Mammary epithelial cell (primary cell): ENCODE measurements around the gene METRN.

Source experiments
- EZH2 ChIP-seq: IDR thresholded peaks from 2 replicates; pipeline ENCODE4 v1.6.1; 2012; ENCODE audit warnings: low read length, inconsistent platforms, borderline replicate concordance
- TF ChIP-seq, protein P1 (sequence below), 2 donors: IDR thresholded peaks in 1 of 2; conservative IDR thresholded peaks in 1 of 2; 2 replicates each; pipeline ENCODE4 v1.5.1; 2011 to 2012; ENCODE audit warnings: inconsistent platforms in 2 of 2, low read length in 2 of 2, mild to moderate bottlenecking in 2 of 2, control low read depth in 1 of 2, low read depth in 1 of 2; ENCODE audit not compliant: insufficient read depth in 1 of 2; ENCODE audit errors: extremely low read depth in 1 of 2

DNA sequence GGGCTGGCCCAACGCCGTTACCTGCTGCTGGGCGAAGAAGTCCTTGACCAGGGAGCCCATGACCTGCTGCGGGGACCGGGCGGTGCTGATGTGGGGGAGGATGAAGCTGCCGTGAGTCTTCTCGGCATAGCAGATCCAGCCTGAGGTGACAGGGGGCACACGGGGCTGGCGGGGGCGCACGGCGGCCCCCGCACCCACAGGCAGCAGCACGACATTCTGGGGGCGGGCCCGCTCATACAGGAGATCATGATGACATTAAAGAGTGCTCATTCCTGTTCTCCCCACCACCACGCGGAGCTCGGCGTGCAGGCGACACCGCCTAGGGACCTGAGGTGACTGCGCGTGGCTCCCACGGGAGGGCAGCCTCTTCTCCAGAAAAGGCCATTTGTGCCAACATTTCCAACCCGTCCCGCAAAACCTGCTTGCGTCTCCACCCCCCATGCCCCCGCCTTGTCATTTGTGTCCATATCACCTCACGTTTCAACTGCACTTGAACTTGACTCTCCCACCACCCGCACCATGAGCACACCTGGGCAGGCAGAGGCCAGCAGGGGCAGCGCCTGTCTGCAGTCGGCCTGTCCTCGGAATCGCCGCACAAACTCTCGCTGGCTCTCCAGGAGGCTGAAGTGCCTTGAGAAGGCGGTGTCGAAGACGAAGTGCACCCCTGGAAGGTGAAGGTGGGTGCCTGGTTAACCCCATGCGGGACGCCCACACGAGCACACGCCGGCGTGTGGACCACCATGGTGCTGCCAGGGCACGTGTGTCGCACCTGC, 19.5 kb downstream of the METRN start:
- TF ChIP-seq, protein P1, sequence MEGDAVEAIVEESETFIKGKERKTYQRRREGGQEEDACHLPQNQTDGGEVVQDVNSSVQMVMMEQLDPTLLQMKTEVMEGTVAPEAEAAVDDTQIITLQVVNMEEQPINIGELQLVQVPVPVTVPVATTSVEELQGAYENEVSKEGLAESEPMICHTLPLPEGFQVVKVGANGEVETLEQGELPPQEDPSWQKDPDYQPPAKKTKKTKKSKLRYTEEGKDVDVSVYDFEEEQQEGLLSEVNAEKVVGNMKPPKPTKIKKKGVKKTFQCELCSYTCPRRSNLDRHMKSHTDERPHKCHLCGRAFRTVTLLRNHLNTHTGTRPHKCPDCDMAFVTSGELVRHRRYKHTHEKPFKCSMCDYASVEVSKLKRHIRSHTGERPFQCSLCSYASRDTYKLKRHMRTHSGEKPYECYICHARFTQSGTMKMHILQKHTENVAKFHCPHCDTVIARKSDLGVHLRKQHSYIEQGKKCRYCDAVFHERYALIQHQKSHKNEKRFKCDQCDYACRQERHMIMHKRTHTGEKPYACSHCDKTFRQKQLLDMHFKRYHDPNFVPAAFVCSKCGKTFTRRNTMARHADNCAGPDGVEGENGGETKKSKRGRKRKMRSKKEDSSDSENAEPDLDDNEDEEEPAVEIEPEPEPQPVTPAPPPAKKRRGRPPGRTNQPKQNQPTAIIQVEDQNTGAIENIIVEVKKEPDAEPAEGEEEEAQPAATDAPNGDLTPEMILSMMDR (conservative IDR thresholded peaks at IDR 0.05 in 1 of 2, IDR thresholded peaks at IDR 0.05 in 1 of 2; ENCODE audit: extremely low read depth in 1 of 2, insufficient read depth in 1 of 2, low read depth in 1 of 2, low read length in 2 of 2) = no peak
- TF ChIP-seq EZH2 = no peak
